Measurements from ENCODE around the gene YWHAQ.
"Not testable (repeated sequence)": the region's sequence is repeated elsewhere in the genome, so short reads cannot be mapped to it uniquely, and the experiment has no call there.

YWHAQ gene

GRCh38 chr2:9630117-9630735 is 571 bp downstream of the YWHAQ start:
- DNase-seq: peak; percentile 49 to 61

- DNase-seq: peak; percentile 19 to 51
These were observed 1.3 kb downstream of the YWHAQ start for GRCh38 chr2:9629222-9630116.

DNA sequence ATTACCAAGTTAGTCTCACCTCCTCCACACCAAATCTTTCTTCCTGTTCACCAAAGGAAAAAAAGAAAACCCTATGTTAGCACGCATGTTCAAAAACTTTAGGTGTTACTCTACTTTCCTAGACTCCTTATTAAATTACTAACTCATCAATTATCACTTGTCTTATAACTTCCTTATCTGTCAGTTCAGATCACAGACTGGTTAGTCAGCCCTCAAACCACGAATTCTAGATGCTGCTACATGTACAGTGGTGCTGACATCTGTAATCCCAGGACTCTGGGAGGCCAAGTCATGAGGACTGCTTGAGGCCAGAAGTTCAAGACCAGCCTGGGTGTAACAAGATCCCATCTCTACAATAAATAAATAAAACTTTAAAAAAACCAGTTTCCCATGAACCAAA is 3.5 kb downstream of the YWHAQ start:
- DNase-seq: peak; percentile 32 to 33

GRCh38 chr2:9623151-9623550 is 7.6 kb downstream of the YWHAQ start:
- no peak for DNase-seq

DNA sequence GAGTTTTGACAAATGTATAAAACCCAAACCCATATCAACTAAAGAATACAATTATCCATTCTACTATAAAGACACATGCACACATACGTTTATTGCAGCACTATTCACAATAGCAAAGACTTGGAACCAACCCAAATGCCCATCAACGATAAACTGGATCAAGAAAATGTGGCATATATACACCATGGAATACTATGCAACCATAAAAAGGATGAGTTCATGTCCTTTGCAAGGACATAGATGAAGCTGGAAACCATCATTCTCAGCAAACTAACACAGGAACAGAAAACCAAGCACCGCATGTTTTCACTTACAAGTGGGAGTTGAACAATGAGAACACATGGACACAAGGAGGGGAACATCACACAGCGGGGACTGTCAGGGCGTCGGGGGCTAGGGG is 9.1 kb downstream of the YWHAQ start:
- DNase-seq: not testable (repeated sequence)

GRCh38 chr2:9618410-9618809 is 12.4 kb downstream of the YWHAQ start:
- DNase-seq: no peak

DNA sequence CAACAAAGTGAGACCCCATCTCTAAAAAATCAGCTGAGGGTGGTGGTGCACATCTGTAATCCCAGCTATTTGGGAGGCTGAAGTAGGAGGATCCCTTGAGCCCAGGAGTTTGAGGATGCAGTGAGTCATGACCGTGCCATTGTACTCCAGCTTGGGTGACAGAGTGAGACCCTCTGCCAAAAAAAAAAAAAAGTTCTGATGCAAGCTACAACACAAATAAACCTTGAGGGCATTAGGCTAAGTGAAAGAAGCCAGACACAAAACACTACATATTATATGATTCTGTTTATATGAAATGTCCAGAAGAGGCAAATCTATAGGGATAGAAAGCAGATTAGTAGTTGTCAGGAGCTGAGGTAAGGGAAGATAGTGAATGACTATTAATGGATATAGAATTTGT is 13.0 kb downstream of the YWHAQ start:
- DNase-seq: no peak

- DNase-seq: no peak
These were observed 13.5 kb downstream of the YWHAQ start for GRCh38 chr2:9617296-9617695.

DNA sequence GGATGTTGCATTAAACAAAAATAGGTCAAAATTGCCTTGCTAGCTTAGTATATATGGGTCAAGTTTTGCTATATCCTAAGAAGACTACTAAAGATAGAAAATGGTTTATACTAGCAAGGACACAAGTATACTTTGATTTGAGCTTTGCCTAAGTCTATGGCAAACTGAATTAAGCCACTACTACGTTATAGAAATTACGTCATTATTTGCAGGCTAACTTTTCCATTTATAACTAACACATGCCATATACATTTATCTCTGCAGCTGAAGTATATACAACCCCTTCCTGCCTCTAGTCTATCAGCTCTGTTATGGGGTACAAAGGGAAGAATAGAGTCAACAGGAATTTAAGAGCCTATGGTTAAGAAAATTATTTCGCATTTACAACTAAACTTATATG is 16.2 kb downstream of the YWHAQ start:
- no peak for DNase-seq

- DNase-seq: no peak
These were observed 17.5 kb downstream of the YWHAQ start for GRCh38 chr2:9613291-9613690.

GRCh38 chr2:9611549-9611912 is 19.3 kb downstream of the YWHAQ start:
- DNase-seq: not testable (repeated sequence)

- no peak for DNase-seq
These were observed 19.8 kb downstream of the YWHAQ start for GRCh38 chr2:9610781-9611548.

- DNase-seq: not testable (repeated sequence)
These were observed 22.3 kb downstream of the YWHAQ start for GRCh38 chr2:9608491-9608890.

- DNase-seq: no peak
These were observed 28.4 kb downstream of the YWHAQ start for GRCh38 chr2:9602412-9602811.

DNA sequence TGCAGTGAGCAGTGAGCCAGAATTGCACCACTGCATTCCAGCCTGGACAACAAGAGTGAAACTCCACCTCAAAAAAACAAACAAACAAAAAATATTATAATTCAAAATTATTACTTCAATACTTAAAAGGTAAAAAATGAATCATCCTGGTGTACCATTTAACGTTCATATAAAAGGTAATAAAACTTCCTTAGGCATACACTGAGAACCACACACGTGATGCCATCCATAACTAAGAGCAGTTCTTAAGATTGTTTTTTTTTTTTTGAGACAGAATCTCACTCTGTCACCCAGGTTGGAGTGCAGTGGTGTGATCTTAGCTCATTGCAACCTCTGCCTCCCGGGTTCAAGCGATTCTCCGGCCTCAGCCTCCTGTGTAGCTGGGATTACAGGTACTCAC is 29.4 kb downstream of the YWHAQ start:
- no peak for DNase-seq

- DNase-seq: no peak
These were observed 31.4 kb downstream of the YWHAQ start for GRCh38 chr2:9599430-9599829.

GRCh38 chr2:9596621-9597311 is 34.0 kb downstream of the YWHAQ start:
- no peak for DNase-seq

DNA sequence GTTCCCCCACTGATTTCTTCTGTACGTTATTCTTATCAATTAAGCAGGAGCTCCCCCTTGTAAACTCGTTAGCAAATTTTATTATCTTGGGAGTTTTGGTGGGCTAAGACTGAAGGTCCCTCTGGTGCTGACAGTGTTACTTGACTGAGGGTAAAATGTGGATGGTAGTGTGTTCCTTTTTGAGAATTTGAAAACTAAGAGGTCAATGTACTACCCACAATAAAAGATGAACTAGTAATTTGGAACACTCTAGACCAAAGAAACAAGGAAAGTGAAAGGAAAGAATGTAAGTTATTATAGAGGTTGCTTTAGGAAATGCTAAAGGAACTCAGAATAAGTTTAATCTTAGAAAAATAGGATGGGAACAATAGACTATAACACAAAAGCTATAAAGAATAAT is 35.1 kb downstream of the YWHAQ start:
- no peak for DNase-seq

DNA sequence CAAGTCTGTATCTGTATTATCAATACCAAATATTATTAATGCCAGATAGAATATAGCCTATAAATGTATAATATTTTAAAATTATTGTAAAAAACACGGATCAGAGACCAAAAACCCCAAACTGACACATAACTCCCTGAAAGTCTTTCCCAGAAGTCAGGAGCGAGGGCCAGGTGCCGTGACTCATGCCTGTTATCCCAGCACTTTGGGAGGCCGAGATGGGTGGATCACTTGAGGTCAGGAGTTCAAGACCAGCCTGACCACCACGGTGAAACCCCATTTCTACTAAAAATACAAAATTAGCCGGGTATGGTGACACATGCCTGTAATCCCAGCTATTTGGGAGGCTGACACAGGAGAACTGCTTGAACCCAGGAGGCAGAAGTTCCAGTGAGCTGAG is 35.5 kb downstream of the YWHAQ start:
- DNase-seq: not testable (repeated sequence)

- no peak for DNase-seq
These were observed 36.3 kb downstream of the YWHAQ start for GRCh38 chr2:9594366-9595054.

GRCh38 chr2:9593925-9594324 is 36.9 kb downstream of the YWHAQ start:
- DNase-seq: no peak

DNA sequence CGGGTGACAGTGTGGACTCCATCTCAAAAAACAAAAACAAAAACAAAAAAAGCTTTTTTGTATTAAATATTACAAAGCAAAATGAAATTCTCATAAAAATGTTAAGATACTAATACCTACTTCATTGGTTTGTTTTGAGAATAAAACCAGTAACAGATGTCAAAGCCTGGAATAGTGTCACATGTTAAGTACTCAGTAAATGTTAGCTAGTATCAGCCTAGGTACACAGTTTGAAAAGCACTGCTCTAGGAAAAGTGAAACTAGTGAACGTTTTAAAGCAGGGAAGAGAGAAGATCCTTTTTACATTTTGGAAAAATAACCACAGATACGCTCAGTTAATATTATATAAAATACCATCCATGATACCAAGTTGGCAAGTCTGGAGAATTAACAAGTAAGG is 38.1 kb downstream of the YWHAQ start:
- no peak for DNase-seq

DNA sequence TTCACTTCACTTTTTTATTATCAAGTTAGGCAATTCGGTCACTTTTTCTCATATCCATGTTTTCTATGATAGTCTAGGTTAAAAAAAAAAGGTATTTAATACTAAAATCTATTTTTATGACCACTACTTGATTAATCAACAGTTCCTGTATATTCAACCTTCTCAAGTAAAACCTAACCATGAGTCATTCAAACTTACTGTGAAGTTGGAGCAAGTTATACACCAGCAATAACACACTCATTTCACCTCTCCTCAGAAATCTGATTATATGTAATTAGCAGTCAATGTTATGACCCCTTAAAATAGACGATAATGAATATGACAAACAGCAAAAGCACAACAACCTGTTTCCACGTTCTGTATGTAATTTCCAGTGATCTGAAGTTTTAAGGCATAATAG is 40.2 kb downstream of the YWHAQ start:
- no peak for DNase-seq
